HepG2 (cell line): ENCODE measurements around the gene TATDN3. TPM values are rescaled to one million over a fixed set of nuclear protein-coding genes. Genes with fewer than 3 reads are reported as not detected.

Experiments used
- DR1 ChIP-seq: sonication (generic); formaldehyde crosslinking; IDR thresholded peaks from 2 replicates; pipeline ENCODE4 v1.8.0; 2021; ENCODE audit warnings: mild to moderate bottlenecking, missing genetic modification reagents, inconsistent platforms
- EED ChIP-seq: sonication (generic); formaldehyde crosslinking; IDR thresholded peaks from 2 replicates; pipeline ENCODE4 v1.5.0; 2020; ENCODE audit warnings: mild to moderate bottlenecking, missing genetic modification reagents
- ETV5 ChIP-seq: IDR thresholded peaks from 2 replicates; pipeline ENCODE4 v1.6.1; 2018; ENCODE audit warnings: missing biosample characterization, missing genetic modification reagents, inconsistent platforms, borderline replicate concordance
- FOXK2 ChIP-seq: fragments of 450-650 bp; IDR thresholded peaks from 2 replicates; pipeline ENCODE4 v1.6.1; 2016
- HHEX ChIP-seq: IDR thresholded peaks from 2 replicates; pipeline ENCODE4 v1.6.1; 2016; ENCODE audit warnings: control low read depth
- ISL2 ChIP-seq: sonication (generic); formaldehyde crosslinking; IDR thresholded peaks from 2 replicates; pipeline ENCODE4 v1.5.0; 2020; ENCODE audit warnings: missing genetic modification reagents
- JARID2 ChIP-seq: sonication (generic); formaldehyde crosslinking; IDR thresholded peaks from 2 replicates; pipeline ENCODE4 v1.8.1; 2023; ENCODE audit warnings: missing genetic modification reagents, inconsistent platforms; ENCODE audit not compliant: insufficient replicate concordance
- JDP2 ChIP-seq: sonication (generic); formaldehyde crosslinking; IDR thresholded peaks from 2 replicates; pipeline ENCODE4 v1.8.1; 2022; ENCODE audit warnings: missing genetic modification reagents, borderline replicate concordance
- NCOA5 ChIP-seq: sonication (generic); formaldehyde crosslinking; IDR thresholded peaks from 2 replicates; pipeline ENCODE4 v1.4.0; 2020; ENCODE audit warnings: missing genetic modification reagents
- NCOR1 ChIP-seq: fragments of 200-600 bp; sonication (generic); IDR thresholded peaks from 2 replicates; pipeline ENCODE4 v1.7.0; 2017; ENCODE audit warnings: antibody characterized with exemption, low read length, borderline replicate concordance
- POGK ChIP-seq: sonication (generic); formaldehyde crosslinking; conservative IDR thresholded peaks from 2 replicates; pipeline ENCODE4 v1.8.0; 2022; ENCODE audit warnings: mild to moderate bottlenecking, moderate library complexity, missing genetic modification reagents
- RFX3 ChIP-seq: IDR thresholded peaks from 2 replicates; pipeline ENCODE4 v1.6.1; 2016; ENCODE audit warnings: missing biosample characterization, missing genetic modification reagents
- SPEN ChIP-seq: sonication (generic); formaldehyde crosslinking; IDR thresholded peaks from 2 replicates; pipeline ENCODE4 v1.5.1; 2020; ENCODE audit warnings: low read depth, mild to moderate bottlenecking, missing genetic modification reagents
- TARDBP ChIP-seq: sonication (generic); formaldehyde crosslinking; IDR thresholded peaks from 2 replicates; pipeline ENCODE4 v1.8.0; 2022; ENCODE audit warnings: mild to moderate bottlenecking, missing genetic modification reagents
- TCF7L2 ChIP-seq: IDR thresholded peaks from 2 replicates; pipeline ENCODE4 v1.6.1; 2011; ENCODE audit warnings: mild to moderate bottlenecking, low read depth, low read length, moderate library complexity
- ZBTB43 ChIP-seq: sonication (generic); formaldehyde crosslinking; conservative IDR thresholded peaks from 2 replicates; pipeline ENCODE4 v1.4.0; 2020; ENCODE audit warnings: missing genetic modification reagents
- ZMYM2 ChIP-seq: sonication (generic); formaldehyde crosslinking; IDR thresholded peaks from 2 replicates; pipeline ENCODE4 v1.8.0; 2022; ENCODE audit warnings: mild to moderate bottlenecking, missing genetic modification reagents
- ZNF20 ChIP-seq: sonication (generic); formaldehyde crosslinking; IDR thresholded peaks from 2 replicates; pipeline ENCODE4 v1.4.0; 2020; ENCODE audit warnings: mild to moderate bottlenecking, moderate library complexity, missing genetic modification reagents
- ZNF333 ChIP-seq: sonication (generic); formaldehyde crosslinking; IDR thresholded peaks from 2 replicates; pipeline ENCODE4 v1.4.0; 2020; ENCODE audit warnings: mild to moderate bottlenecking, missing genetic modification reagents, borderline replicate concordance
- ZNF737 ChIP-seq: sonication (generic); formaldehyde crosslinking; IDR thresholded peaks from 2 replicates; pipeline ENCODE4 v1.5.0; 2020; ENCODE audit warnings: missing genetic modification reagents, mild to moderate bottlenecking, borderline replicate concordance
- ZNF839 ChIP-seq: sonication (generic); formaldehyde crosslinking; IDR thresholded peaks from 2 replicates; pipeline ENCODE4 v1.4.0; 2020; ENCODE audit warnings: missing genetic modification reagents, mild to moderate bottlenecking, borderline replicate concordance
- ZUFSP ChIP-seq: sonication (generic); formaldehyde crosslinking; IDR thresholded peaks from 2 replicates; pipeline ENCODE4 v1.9.0; 2021; ENCODE audit warnings: missing genetic modification reagents, mild to moderate bottlenecking, borderline replicate concordance
- polyA plus RNA-seq, 8 experiments: library from polyadenylated mRNA; depleted of rRNA in 3 of 8; stranded (reverse) in 7 of 8; unstranded in 1 of 8; fragments of >200 nt; fragmentation: Illumina TruSeq in 4 of 8; extraction: Trizol in 4 of 8; gene quantifications; 2 replicates each; pipeline versions ENCODE4 v1.2.1 to v1.2.3, GENCODE V29; 2011 to 2016; ENCODE audit warnings: low read depth in 4 of 8, missing spikeins in 1 of 8, mixed read lengths in 1 of 8; ENCODE audit not compliant: insufficient read depth in 1 of 8
- total RNA-seq, 5 experiments: library from RNA; depleted of rRNA; stranded (reverse); fragments of >200 nt; fragmentation: Illumina TruSeq; extraction: Trizol; gene quantifications; 2 replicates each; pipeline ENCODE4 v1.2.3, GENCODE V29; 2016; ENCODE audit warnings: low read depth in 1 of 5
- TF ChIP-seq, protein P1 (sequence below): conservative IDR thresholded peaks from 2 replicates; pipeline ENCODE4 v1.6.1; 2018; ENCODE audit warnings: missing genetic modification reagents
- TF ChIP-seq, protein P2 (sequence below): sonication (generic); formaldehyde crosslinking; IDR thresholded peaks from 2 replicates; pipeline ENCODE4 v1.5.0; 2020; ENCODE audit warnings: missing genetic modification reagents

TATDN3 gene
- total and polyA plus RNA-seq, 2 of the 13 experiments (the other 11 are each of a cell fraction or from before 2014, with no cell fraction given) = 7.3 to 8.6 TPM

- no peak for TF ChIP-seq JARID2
- 0 out of 2 replicates have a peak, but pooled peaks have one; percentile 8 for TF ChIP-seq ZBTB43 (CRISPR knock-in tag)
- TF ChIP-seq TCF7L2 = no peak
- TF ChIP-seq, protein P1, sequence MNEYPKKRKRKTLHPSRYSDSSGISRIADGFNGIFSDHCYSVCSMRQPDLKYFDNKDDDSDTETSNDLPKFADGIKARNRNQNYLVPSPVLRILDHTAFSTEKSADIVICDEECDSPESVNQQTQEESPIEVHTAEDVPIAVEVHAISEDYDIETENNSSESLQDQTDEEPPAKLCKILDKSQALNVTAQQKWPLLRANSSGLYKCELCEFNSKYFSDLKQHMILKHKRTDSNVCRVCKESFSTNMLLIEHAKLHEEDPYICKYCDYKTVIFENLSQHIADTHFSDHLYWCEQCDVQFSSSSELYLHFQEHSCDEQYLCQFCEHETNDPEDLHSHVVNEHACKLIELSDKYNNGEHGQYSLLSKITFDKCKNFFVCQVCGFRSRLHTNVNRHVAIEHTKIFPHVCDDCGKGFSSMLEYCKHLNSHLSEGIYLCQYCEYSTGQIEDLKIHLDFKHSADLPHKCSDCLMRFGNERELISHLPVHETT (CRISPR knock-in tag) = no peak
- no peak for TF ChIP-seq ZNF737 (CRISPR knock-in tag)
- no peak for TF ChIP-seq TARDBP (CRISPR knock-in tag)
- TF ChIP-seq, protein P2, sequence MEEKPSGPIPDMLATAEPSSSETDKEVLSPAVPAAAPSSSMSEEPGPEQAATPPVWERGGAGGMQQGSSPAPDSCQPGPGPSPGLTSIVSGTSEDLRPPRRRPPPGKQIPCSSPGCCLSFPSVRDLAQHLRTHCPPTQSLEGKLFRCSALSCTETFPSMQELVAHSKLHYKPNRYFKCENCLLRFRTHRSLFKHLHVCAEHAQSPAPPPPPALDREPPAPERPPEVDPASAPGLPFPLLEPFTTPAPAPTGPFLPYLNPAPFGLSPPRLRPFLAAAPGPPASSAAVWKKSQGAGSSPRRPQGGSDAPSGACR = no peak
- 0 out of 2 replicates have a peak, but pooled peaks have one; percentile 45 for TF ChIP-seq POGK (CRISPR knock-in tag)
- no peak for TF ChIP-seq FOXK2
- no peak for TF ChIP-seq ZNF20 (CRISPR knock-in tag)
- no peak for TF ChIP-seq JDP2 (CRISPR knock-in tag)
- TF ChIP-seq ZNF839 (CRISPR knock-in tag) = no peak
- no peak for TF ChIP-seq EED (CRISPR knock-in tag)
- TF ChIP-seq ZNF333 (CRISPR knock-in tag) = no peak
- TF ChIP-seq ISL2 (CRISPR knock-in tag) = no peak
- no peak for TF ChIP-seq RFX3 (CRISPR knock-in tag)
- TF ChIP-seq ZMYM2 = peak; percentile 56; the same call in 1 of the 2 replicates
- no peak for TF ChIP-seq ZUFSP (CRISPR knock-in tag)
- TF ChIP-seq HHEX (CRISPR knock-in tag) = no peak
- TF ChIP-seq DR1 (CRISPR knock-in tag) = 0 out of 2 replicates have a peak, but pooled peaks have one; percentile 12
- TF ChIP-seq SPEN (CRISPR knock-in tag) = no peak
- no peak for TF ChIP-seq ETV5
- no peak for TF ChIP-seq NCOR1
- TF ChIP-seq NCOA5 (CRISPR knock-in tag) = no peak
Observed at GRCh38 chr1:212827171-212827776, 35.6 kb downstream of the TATDN3 start (continued).
